H1 (cell line): Measurements from ENCODE around the gene ZFYVE27. TPM values are rescaled to one million over a fixed set of nuclear protein-coding genes. Genes with fewer than 3 reads are reported as not detected.

Experiments
- CTCF ChIA-PET: fragments of 300-600 bp; sonication (Branson Sonifier 250); formaldehyde crosslinking; loops from one replicate; lab custom pipeline; 2021; ENCODE audit not compliant: partially characterized antibody; lab: Charles Lee
- POLR2A ChIA-PET: fragments of 300-600 bp; sonication (Branson Sonifier 250); formaldehyde crosslinking; loops from one replicate; lab custom pipeline; 2021; ENCODE audit warnings: inconsistent platforms; ENCODE audit not compliant: partially characterized antibody; lab: Charles Lee
- DNase-seq, 2 experiments: peaks; one replicate each; pipeline versions ENCODE4 v3.0.0 to v3.0.0-alpha.2; 2010 to 2022; ENCODE audit warnings: low spot score in 2 of 2, low read depth in 1 of 2, mixed read lengths in 1 of 2
- FAIRE-seq: peaks from 2 replicates; lab custom pipeline; 2011; peaks lifted over from hg19 to GRCh38; lab: Jason Lieb, UNC
- H2AFZ ChIP-seq: 2 replicates; pipeline ENCODE4 v1.8.1; 2012; ENCODE audit warnings: low read length, inconsistent platforms
- H2AK5ac ChIP-seq: 2 replicates; pipeline ENCODE4 v1.6.1; 2013; ENCODE audit warnings: low read depth, low read length
- H2BK120ac ChIP-seq: replicated peaks from 2 replicates; pipeline ENCODE3; 2013; ENCODE audit warnings: low read depth, low read length, inconsistent platforms
- H2BK12ac ChIP-seq: 2 replicates; pipeline ENCODE4 v1.6.1; 2013; ENCODE audit warnings: low read depth, low read length
- H2BK15ac ChIP-seq: 2 replicates; pipeline ENCODE4 v1.6.1; 2013; ENCODE audit warnings: low read length
- H2BK20ac ChIP-seq: 2 replicates; pipeline ENCODE4 v1.6.1; 2013; ENCODE audit warnings: low read length
- H2BK5ac ChIP-seq: 2 replicates; pipeline ENCODE4 v1.6.1; 2013; ENCODE audit warnings: low read depth, low read length
- H3K14ac ChIP-seq: 2 replicates; pipeline ENCODE4 v1.6.1; 2013; ENCODE audit warnings: inconsistent platforms; ENCODE audit not compliant: insufficient read length
- H3K18ac ChIP-seq: 2 replicates; pipeline ENCODE4 v1.6.1; 2013; ENCODE audit warnings: low read length; ENCODE audit errors: extremely low read depth
- H3K23ac ChIP-seq: 2 replicates; pipeline ENCODE4 v1.6.1; 2013; ENCODE audit warnings: inconsistent platforms; ENCODE audit not compliant: insufficient read length
- H3K23me2 ChIP-seq: 2 replicates; pipeline ENCODE4 v1.6.1; 2013; ENCODE audit warnings: low read depth, low read length
- H3K27ac ChIP-seq: 2 replicates; pipeline ENCODE4 v1.6.1; 2011; ENCODE audit warnings: low read depth, low read length, inconsistent platforms
- H3K27me3 ChIP-seq, 4 experiments: replicated peaks in 1 of 4; 1 replicate in 1 of 4; 2 replicates in 3 of 4; pipeline versions ENCODE4 v1.6.1 to v1.8.1; 2011 to 2013; ENCODE audit warnings: low read length in 3 of 4, mild to moderate bottlenecking in 3 of 4, inconsistent platforms in 2 of 4, mixed read lengths in 2 of 4, moderate library complexity in 1 of 4; ENCODE audit not compliant: control insufficient read depth in 3 of 4, insufficient read depth in 3 of 4; ENCODE audit errors: extremely low read depth in 1 of 4
- H3K36me3 ChIP-seq, 4 experiments: 2 replicates each; pipeline versions ENCODE4 v1.6.1 to v1.8.1; 2011 to 2013; ENCODE audit warnings: mild to moderate bottlenecking in 4 of 4, low read length in 3 of 4, moderate library complexity in 2 of 4, control low read depth in 1 of 4, inconsistent platforms in 1 of 4; ENCODE audit not compliant: insufficient read depth in 4 of 4, control insufficient read depth in 2 of 4
- H3K4ac ChIP-seq: replicated peaks from 2 replicates; pipeline ENCODE3; 2013; ENCODE audit warnings: low read length, low read depth, mixed read lengths, inconsistent platforms; ENCODE audit not compliant: insufficient read length
- H3K4me1 ChIP-seq, 4 experiments: replicated peaks in 1 of 4; 1 replicate in 1 of 4; 2 replicates in 3 of 4; pipeline versions ENCODE4 v1.6.1 to v1.8.1; 2011 to 2013; ENCODE audit warnings: low read length in 3 of 4, inconsistent platforms in 2 of 4, mixed read lengths in 1 of 4; ENCODE audit not compliant: insufficient read depth in 4 of 4, control insufficient read depth in 3 of 4
- H3K4me2 ChIP-seq, 2 experiments: 2 replicates each; pipeline versions ENCODE4 v1.6.1 to v1.8.1; 2011 to 2013; ENCODE audit warnings: low read depth in 2 of 2, low read length in 2 of 2, control low read depth in 1 of 2, inconsistent platforms in 1 of 2, mild to moderate bottlenecking in 1 of 2; ENCODE audit not compliant: insufficient read depth in 1 of 2
- H3K4me3 ChIP-seq, 4 experiments: fragments of 200-600, 300-600 bp in 1 of 4; sonication (generic), shearing (Covaris generic), sonication (Bioruptor Twin) in 1 of 4; 2 replicates each; pipeline versions ENCODE4 v1.5.1 to v1.8.1; 2011 to 2016; ENCODE audit warnings: low read length in 4 of 4, low read depth in 3 of 4, control low read depth in 2 of 4, inconsistent platforms in 2 of 4, mild to moderate bottlenecking in 2 of 4, mixed read lengths in 1 of 4, moderate library complexity in 1 of 4; ENCODE audit not compliant: insufficient read depth in 2 of 4; ENCODE audit errors: extremely low read depth in 1 of 4
- H3K56ac ChIP-seq: replicated peaks from 2 replicates; pipeline ENCODE3; 2013; ENCODE audit warnings: low read depth, mild to moderate bottlenecking, mixed read lengths, low read length, inconsistent platforms; ENCODE audit not compliant: insufficient read length
- H3K79me1 ChIP-seq: 2 replicates; pipeline ENCODE4 v1.6.1; 2013; ENCODE audit warnings: low read depth, low read length, control low read depth
- H3K79me2 ChIP-seq, 2 experiments: 2 replicates each; pipeline versions ENCODE4 v1.6.1 to v1.8.1; 2012 to 2013; ENCODE audit warnings: low read length in 2 of 2, mild to moderate bottlenecking in 2 of 2, inconsistent platforms in 1 of 2; ENCODE audit not compliant: insufficient read depth in 2 of 2, control insufficient read depth in 1 of 2
- H3K9ac ChIP-seq, 4 experiments: replicated peaks in 1 of 4; 1 replicate in 1 of 4; 2 replicates in 3 of 4; pipeline versions ENCODE4 v1.6.1 to v1.8.1; 2011 to 2013; ENCODE audit warnings: low read depth in 3 of 4, low read length in 3 of 4, control low read depth in 2 of 4, mild to moderate bottlenecking in 2 of 4, moderate library complexity in 2 of 4, inconsistent platforms in 1 of 4; ENCODE audit errors: extremely low read depth in 1 of 4
- H3K9me3 ChIP-seq, 2 experiments: 2 replicates each; pipeline versions ENCODE4 v1.6.1 to v1.8.1; 2012 to 2013; ENCODE audit warnings: mild to moderate bottlenecking in 2 of 2, moderate library complexity in 2 of 2, control low read depth in 1 of 2, inconsistent platforms in 1 of 2, low read depth in 1 of 2, low read length in 1 of 2, mixed read lengths in 1 of 2; ENCODE audit not compliant: insufficient read depth in 2 of 2
- H4K20me1 ChIP-seq, 2 experiments: replicated peaks in 1 of 2; 2 replicates each; pipeline versions ENCODE3 to v1.8.1; 2011 to 2013; ENCODE audit warnings: inconsistent platforms in 2 of 2, low read length in 2 of 2, mild to moderate bottlenecking in 1 of 2; ENCODE audit not compliant: insufficient read depth in 2 of 2, control insufficient read depth in 1 of 2
- H4K5ac ChIP-seq: 2 replicates; pipeline ENCODE4 v1.6.1; 2013; ENCODE audit warnings: low read length, low read depth, mixed read lengths, inconsistent platforms; ENCODE audit not compliant: insufficient read length
- H4K8ac ChIP-seq: 2 replicates; pipeline ENCODE4 v1.8.0; 2013; ENCODE audit warnings: mild to moderate bottlenecking, moderate library complexity, low read length, inconsistent platforms; ENCODE audit not compliant: insufficient read depth; ENCODE audit errors: extremely low read depth
- H4K91ac ChIP-seq: replicated peaks from 2 replicates; pipeline ENCODE3; 2013; ENCODE audit warnings: low read length, mixed read lengths, inconsistent platforms; ENCODE audit not compliant: insufficient read length
- CHD2 ChIP-seq: IDR thresholded peaks from 2 replicates; pipeline ENCODE4 v1.6.1; 2012; ENCODE audit warnings: low read length, improper control_type of control experiment
- EZH2 ChIP-seq: fragments of 200-600 bp; sonication (generic); IDR thresholded peaks from 2 replicates; pipeline ENCODE4 v1.7.1; 2012; ENCODE audit warnings: low read depth, mild to moderate bottlenecking, moderate library complexity, low read length, inconsistent platforms; ENCODE audit not compliant: severe bottlenecking
- NANOG ChIP-seq: IDR thresholded peaks from 2 replicates; pipeline ENCODE4 v1.6.1; 2011; ENCODE audit warnings: low read length, low read depth, mild to moderate bottlenecking, inconsistent platforms; ENCODE audit not compliant: insufficient read depth, poor library complexity, severe bottlenecking
- SAP30 ChIP-seq: fragments of 300-600 bp; sonication (generic); IDR thresholded peaks from 2 replicates; pipeline ENCODE4 v1.7.1; 2012; ENCODE audit warnings: low read length, moderate library complexity, mild to moderate bottlenecking, inconsistent platforms; ENCODE audit not compliant: insufficient read depth, insufficient replicate concordance
- TEAD4 ChIP-seq: IDR thresholded peaks from 2 replicates; pipeline ENCODE4 v1.6.1; 2012; ENCODE audit warnings: low read depth, low read length, inconsistent platforms, mixed read lengths
- WGBS, 2 experiments: shearing (Covaris generic) in 1 of 2; methylation state at CpG; one replicate each; pipeline versions ENCODE4 v1.1.6 to v1.1.7; 2013 to 2015; ENCODE audit warnings: low lambda C conversion rate in 2 of 2, mixed read lengths in 2 of 2, inconsistent platforms in 1 of 2, low coverage in 1 of 2, missing lambda C conversion rate in 1 of 2; ENCODE audit not compliant: insufficient replicate concordance in 2 of 2, insufficient coverage in 1 of 2, insufficient read length in 1 of 2; ENCODE audit errors: extremely low coverage in 1 of 2, missing lambda C conversion rate in 1 of 2; 5-methylcytosine and 5-hydroxymethylcytosine counted together
- polyA plus RNA-seq, 7 experiments: library from polyadenylated mRNA; depleted of rRNA in 3 of 7; stranded (reverse) in 5 of 7; unstranded in 2 of 7; fragments of >200 nt in 5 of 7; fragments of 200-250 nt in 2 of 7; gene quantifications; 1 replicate in 5 of 7; 2 replicates in 1 of 7; 4 replicates in 1 of 7; pipeline versions ENCODE4 v1.2.1 to v1.2.3, GENCODE V29; 2011 to 2013; ENCODE audit warnings: missing spikeins in 2 of 7, mixed read lengths in 2 of 7
- total RNA-seq: library from RNA; stranded (reverse); fragmentation: NEBNext Ultra II Directional; extraction: Animal tissue kit (Norgen Biotek cat#: 25700); gene quantifications from 2 replicates; pipeline ENCODE4 v1.2.1, GENCODE V29; 2021

ZFYVE27 gene
- total and polyA plus RNA-seq, 2 of the 8 experiments (the other 6 are each of a cell fraction or from before 2014, with no cell fraction given) = 16.6 to 19.8 TPM

- Histone ChIP-seq H3K18ac (no peak overlapping the region), H4K5ac (no peak overlapping the region), H3K4ac (no peak overlapping the region), H3K56ac (no peak overlapping the region), H2AFZ (no peak overlapping the region), H4K20me1 (peaks cover 0 to 1% of the 10 kb centered on the region in 2 experiments), H2BK20ac (no peak overlapping the region), H3K27me3 (no peaks in the 10 kb centered on the region; a peak in 1 of 7 replicates), H3K4me3 (no peak overlapping the region), H3K36me3 (no peaks in the 10 kb centered on the region), H3K9me3 (no peaks in the 10 kb centered on the region; a peak in 1 of 4 replicates), H2BK15ac (no peak overlapping the region), H4K8ac (no peak overlapping the region), H3K4me1 (peaks cover 0 to 3% (median 0%) of the 10 kb centered on the region in 4 experiments; a peak in 1 of 7 replicates), H2BK120ac (no peak overlapping the region), H2AK5ac (no peak overlapping the region), H3K23ac (no peak overlapping the region), H2BK5ac (no peak overlapping the region), H3K79me1 (no peaks in the 10 kb centered on the region), H3K27ac (no peak overlapping the region), H2BK12ac (no peak overlapping the region), H3K14ac (no peak overlapping the region), H3K23me2 (no peaks in the 10 kb centered on the region; the same call in 1 of the 2 replicates), H3K9ac (no peak overlapping the region), H3K79me2 (no peaks in the 10 kb centered on the region), H4K91ac (no peak overlapping the region), H3K4me2 (no peak overlapping the region)
- WGBS, 2 experiments = 48% methylated on average over 4 of the region's 4 CpGs; no CpG with 5 or more reads in 1 of the 2 experiments
- ChIA-PET POLR2A (no interaction called here), CTCF (interaction anchor here (0.9 to 15.1 kb wide), 16 partner anchors 11 to 144 kb away, joined by 3 to 236 read pairs (median 4); partner anchors contain the start of gene AVPI1)
- no peak for DNase-seq
- FAIRE-seq = no peak
- TF ChIP-seq TEAD4 (no peak), EZH2 (no peak), SAP30 (no peak), NANOG (no peak), CHD2 (no peak)
Measured at GRCh38 chr10:97795886-97796285, 59.0 kb downstream of the ZFYVE27 start.
